HG03457 (cell line): Measurements from ENCODE around the gene LRRC36.

ENCODE experiments used
- ATAC-seq: cut with Tn5 transposase; IDR thresholded peaks from one replicate; pipeline ENCODE4 v1.9.1; 2021; ENCODE audit warnings: moderate number of reproducible peaks; ENCODE audit not compliant: unreplicated experiment

The LRRC36 gene

DNA sequence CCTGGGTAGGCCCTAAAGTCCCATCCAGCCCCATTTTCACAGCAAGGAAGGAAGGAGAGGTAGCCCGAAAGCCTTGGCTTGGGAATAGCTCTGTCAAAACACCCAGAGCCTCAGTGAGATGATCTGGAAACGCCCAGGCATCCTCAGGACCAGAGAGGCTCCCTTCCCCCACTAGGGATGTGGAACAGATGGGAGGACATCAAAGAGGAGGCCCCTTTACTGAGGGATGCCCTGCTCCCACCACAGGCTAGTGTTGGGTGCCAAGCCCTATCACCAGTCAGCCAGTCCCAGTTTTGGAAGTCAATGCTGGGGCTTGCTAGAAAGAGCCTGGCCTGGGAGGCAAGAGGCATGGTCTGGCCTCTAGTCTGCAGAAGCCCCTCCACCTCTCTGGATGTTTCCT, 62.0 kb downstream of the LRRC36 start:
- ATAC-seq, result no peak

DNA sequence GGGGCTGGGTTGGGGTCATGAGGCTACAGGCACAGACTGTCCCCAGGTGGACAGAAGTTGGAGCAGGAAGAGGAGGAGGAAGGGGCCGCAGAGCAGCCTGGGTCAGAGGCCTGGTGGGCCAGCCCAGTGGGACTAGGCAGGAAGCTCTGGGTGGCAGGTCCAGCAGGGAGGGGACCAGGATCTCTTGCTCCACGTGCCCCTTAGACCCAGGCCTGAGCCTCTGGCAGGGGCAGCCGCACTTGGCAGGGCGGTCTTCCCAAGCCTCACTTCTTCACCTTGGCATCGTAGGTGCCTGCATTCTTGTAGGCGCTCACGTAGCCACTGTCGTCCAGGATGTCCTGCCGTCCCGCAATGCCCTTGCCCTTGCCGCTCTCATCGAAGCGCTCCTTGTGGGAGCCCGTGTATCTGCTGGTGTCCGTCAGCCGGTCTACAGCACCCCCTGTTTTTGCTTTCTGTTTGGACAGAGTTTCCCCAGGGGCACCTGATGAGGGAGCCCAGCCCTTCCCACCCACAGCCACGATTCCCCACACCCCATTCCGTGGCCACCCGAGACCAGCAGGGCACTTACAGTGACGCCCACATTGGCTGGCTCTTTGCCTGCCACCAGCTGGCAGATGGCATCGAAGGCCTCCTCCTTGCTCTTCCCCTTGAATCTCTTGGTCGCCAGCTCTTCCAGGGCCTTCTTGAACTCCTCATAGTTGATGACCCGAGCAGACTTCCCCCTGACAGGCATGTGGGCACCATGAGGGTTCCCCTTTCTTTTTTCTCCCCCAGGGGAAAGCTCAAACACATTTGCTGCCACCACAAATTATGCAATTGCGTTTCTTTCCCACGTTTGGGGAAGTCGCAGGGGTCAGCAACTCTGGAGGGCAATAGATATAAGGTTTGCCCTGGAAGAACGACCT, 63.5 kb downstream of the LRRC36 start:
- no peak for ATAC-seq

DNA sequence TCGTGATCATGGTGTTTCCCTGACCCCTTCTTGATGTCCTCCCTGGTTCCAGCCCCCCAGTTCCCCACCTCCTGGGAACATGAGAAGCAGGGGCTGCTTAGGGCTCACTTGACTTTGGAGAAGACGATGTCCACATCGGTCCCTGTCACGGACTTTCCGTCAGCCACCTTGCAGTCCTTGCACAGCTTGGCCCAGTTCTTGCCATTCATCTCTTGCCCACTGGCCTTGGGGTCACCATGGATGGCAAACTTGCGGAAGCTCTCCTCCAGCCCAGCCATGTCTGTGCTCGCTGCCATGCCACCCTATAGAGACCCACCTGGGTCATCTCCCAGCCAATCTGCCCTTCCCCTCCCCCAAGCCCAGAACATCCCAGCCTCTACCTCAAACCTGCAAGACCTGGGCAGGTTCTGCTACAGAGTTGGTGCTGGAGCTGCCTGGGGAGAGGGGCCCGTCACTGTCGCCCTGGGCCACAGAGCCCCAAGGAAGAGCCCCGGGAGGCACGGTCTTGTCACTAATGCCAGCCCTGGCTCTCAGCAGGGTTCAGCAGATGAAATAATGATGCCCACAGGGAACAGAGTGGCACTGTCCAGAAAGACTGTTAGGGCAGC, 64.3 kb downstream of the LRRC36 start:
- no peak for ATAC-seq

DNA sequence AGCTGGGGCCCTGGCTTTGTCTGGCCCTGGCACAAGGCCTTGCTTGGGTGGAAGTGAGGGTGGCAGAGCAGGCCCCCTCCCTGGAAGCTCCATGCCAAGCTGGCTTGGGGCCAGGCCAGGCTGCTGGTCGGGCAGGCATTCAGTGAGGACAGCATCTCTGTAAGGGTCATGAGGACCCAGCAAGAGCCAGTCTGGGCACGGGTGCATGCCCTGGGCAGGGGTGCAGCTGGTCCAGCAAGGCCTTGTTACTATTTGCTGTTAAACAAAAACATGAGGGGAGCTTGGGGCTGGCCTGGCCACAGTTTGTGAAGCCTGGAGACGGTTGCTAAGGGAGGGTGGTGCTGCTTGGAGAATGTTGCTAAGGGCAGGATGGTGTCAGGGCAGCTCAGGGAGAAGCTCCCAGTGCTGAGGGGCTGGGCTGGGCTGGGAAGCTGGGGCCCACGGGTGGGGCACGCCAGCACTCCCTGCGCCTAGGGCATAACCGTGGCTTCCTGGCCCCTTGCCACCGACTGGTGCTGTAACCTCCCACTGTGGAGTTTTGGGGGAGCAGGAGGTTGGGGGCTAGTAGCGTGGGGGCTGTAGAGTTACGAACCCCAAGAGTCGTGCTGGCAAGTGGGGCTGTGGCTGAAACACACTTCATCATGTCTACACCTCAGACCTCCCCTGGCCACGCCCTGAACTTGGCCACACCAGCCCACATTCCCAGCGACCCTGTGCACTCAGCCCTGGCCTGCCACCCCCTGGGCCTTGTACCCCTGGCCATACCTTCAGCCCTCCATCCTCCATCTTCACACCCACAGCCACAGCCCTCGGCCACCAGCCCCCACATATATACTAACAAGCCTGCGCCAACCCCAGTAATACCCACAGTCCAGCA, 65.0 kb downstream of the LRRC36 start:
- no peak for ATAC-seq

DNA sequence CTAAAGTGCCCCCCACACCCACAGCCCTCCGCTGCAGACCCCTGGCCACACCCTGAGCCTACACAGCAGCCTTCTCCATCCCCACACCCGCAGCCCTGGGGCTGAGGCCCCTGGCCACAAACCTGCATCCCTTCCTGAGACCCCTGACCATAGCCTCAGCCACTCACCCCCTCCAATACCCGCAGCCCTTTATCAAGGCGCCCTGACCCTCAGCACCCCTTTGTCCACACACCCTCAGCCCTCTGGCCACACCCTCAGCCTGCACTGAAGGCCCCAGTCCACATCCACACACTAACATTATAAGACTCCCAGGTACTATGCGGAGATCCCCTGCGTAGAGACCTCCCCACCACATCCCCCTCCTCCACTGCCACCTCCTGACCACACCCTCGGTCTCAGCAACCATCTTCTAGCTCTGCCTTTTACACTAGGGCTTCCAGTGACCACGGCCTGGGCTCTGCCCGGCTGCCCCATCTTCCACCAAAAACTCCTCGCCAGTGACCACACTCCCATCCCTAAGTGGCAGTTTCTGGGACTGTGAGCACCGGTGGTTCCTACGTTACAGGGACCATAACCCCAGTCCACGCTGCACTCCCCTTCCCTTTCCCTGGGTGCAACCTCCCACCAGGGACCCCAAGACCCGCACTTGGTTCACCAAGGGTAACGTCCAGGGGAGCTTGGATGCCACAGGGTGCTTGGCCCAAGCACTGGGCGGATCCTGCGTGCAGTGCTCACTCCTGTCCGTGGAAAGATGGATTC, 65.9 kb downstream of the LRRC36 start:
- ATAC-seq, result no peak

DNA sequence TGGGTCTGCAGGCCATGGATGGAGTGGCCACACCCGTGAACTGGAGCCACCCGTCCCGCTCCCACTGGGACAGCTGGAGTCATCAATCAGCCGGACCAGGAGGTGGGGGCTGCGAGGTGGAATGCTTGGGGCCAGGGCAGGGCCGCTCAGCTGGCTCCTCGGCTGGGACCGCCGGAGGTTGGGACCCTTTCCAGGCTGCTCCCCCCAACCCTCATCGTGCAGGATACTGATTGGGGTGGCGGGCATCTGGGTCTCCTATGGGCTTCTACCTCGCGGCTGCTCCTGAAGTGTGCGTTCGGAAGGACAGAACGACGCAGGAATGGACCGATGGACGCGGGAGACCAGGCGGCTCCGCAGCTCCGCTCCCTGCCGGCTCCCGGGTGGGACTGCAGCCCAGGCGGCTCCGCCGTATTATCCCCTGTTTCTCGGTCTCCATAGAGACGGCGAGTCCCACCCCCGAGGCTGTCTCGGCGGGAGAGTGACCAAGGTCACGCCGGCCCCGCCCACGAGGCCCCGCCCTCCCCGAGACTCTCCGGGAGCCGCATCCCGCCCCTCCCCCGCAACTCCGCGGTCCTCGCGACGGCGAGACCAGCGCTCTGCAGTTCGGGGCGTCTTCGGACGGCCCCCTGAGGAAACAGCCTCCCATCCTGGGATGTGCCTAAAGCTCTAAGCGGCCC, 66.6 kb downstream of the LRRC36 start, which contains the start of gene TPPP3:
Gene TPPP3 (minus strand): TSS at position 388 of the 677 bp plus-strand sequence. CDS start 2,387 bp downstream, outside the sequence.
- ATAC-seq, result no peak

- no peak for ATAC-seq
Observed at GRCh38 chr16:67393788-67394154, 67.2 kb downstream of the LRRC36 start.

- ATAC-seq, result no peak
Observed at GRCh38 chr16:67394155-67395104, 67.8 kb downstream of the LRRC36 start.

- ATAC-seq, result no peak
Observed at GRCh38 chr16:67395105-67395457, 68.5 kb downstream of the LRRC36 start.

DNA sequence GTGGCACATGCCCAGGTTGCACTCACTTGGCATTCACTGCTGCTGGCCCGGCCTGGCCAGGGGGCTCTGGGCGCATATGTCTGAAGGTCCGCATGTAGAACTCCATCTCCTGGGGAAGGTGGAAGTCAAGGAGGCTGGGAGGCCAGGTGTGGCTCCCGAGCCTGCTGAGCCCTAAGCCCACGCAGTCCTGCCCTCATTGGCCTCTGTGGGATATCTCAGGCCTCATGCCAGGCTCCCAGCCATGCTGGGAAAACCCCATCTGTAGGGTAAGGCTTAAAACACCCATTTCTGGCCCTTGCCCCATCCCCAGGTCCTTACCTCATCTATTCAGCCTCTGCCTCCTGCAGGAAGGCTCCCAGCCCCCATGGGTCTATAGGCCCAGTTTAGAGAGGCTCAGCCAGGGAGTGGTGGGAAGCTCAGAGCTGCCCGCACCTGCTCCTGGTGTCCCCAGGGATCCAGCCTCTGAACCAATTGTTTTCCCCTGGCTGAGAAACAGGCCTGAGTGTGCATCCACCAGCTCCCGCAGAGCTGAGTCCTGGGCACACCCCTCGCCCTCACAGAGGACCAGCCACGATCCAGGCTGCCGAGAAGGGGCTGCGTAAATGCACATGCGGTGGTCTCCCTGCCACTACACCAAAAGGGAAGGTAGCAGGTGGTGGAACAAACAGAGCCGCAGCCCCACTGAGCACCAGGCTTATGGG, 69.0 kb downstream of the LRRC36 start:
- ATAC-seq, result no peak

DNA sequence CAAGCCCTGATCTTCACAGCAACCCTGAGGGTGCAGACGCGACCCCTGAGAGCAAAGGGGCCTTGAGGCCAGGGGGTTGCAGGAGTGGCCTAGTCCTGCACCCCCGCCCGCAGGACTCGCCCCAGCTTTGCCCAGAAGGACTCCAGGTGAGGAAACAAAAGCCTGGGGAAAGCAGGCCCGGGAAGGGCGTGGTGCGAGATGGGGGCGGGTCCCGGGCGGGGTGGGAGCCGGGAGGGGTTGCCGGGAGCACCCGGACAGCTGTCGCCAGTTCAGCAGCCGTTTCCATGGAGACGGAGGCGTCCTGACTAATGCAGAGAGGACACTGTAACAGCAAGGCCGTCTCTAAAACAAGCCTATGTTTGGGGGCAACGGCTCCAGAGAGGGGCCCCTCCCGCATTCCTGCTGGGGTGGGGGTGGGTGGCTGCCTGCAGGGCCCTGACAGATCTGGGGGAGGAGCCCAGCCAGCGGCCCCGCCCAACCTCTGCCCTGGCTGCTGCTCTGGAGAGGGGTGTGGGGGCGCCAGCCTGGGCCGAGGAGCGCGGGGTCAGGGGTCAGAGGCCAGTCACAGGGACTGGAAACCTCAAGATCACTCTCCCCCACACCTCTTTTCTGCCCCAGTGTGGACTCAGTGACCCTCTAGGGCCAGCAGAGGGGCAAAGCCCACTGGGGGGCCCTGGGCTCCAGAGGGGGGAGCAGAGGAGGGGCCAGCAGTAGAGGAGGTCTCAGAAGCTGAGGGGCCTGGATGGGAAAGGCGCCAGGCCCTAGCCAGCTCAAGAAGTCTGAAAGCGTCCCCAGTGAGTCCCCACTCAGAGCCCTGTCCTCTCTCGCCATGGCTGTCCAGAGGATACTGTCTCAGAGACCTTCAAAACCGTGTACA, 69.8 kb downstream of the LRRC36 start:
- no peak for ATAC-seq

GRCh38 chr16:67397036-67397801, 70.6 kb downstream of the LRRC36 start:
- ATAC-seq, result no peak

DNA sequence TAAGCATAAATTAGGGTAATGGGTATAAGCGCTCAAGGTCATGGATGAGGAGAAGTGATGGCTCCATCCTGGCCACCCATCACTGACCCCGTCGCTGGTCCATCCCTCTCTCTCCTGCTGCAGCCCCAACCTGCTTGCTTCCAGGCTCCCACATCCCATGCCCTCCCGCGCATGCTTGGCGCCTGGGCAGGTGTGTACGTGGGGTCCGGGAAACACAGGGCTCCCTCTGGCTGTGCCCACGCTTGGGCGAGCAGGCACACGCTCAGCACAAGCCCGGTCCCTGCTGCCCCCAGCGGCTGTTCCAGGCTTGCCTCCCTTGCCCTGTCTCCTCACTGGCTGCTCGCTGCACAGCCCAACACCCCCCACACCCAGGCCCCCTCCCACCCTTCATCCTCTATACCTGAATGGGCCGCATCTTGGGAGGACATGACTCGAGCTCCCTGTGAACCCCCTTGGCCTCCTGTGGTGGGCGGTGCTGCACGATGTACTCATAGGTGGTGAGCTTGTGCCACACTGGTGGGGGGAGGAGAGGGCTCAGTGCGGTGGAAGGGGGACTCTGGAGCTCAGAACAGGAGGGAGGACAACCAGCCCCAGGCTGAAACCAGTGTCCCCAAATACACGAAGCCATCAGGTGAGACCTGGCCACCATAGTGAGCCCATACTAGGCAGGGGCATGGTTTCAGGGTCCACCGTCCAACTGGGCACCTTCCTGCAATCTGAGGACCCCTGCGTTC, 71.4 kb downstream of the LRRC36 start:
- no peak for ATAC-seq

DNA sequence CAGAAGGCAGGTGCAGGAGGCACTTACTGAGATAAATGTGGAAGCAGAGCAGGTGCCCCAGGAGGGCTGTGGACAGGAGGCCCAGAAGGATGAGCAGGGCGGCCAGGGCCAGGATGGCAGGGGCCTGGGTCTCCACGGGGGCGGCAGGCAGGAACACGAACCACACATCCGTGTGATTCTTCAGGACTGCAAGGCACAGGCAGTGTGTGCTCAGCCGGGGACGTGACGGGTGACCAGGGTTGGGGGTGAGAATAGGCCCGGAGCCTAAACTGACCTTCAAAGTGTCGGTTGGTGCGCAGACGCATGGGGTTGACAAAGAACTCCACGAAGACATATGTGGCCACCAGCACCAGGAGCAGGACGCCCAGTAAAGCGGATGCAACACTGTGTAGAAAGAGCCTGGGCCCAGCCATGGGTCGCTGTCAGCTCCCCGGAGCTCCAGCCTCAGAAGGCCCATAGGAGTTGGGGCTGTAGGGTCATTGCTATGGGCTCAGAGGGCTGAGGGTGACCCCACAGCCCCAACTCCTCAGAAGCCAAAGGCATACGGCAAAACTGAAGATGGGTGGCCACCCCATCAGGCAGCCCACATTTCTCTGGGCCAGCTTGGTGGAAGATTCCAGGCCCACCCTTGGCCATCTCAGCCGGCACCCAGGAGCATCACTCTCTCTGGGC, 72.1 kb downstream of the LRRC36 start:
- no peak for ATAC-seq

DNA sequence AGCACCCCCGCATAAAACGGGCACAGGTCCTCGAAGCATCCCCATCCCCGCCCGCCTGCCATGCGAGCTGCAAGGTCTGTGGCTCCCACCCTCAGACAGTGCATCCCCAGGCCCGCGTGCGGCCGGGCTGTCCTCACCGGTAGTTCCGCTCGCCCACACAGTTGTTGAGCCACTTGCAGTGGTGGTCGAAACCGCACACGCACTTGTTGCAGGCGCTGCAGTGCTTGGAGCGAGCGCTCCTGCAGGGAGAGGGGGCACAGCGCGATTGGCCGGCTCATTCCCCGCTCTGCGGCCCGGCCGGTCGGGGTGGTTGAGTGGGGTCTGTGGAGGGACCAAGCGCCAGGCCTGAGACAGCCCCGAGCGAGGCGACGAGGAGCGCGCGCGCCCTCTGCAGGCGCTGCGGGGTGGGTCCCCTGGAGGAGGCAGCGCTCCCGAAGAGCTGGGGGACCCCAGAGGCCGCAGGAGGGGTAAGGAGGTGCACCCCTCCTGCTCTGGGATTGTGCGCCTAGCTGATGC, 72.7 kb downstream of the LRRC36 start:
- no peak for ATAC-seq
